ENCODE results near the gene RHOF. TPM values are rescaled to one million over a fixed set of nuclear protein-coding genes. Genes with fewer than 3 reads are reported as not detected.

Gene RHOF
- total and polyA plus RNA-seq, 2 of the 8 experiments (the other 6 are each of a cell fraction or from before 2014, with no cell fraction given), result 23.8 to 31.9 TPM

GRCh38 chr12:121816925-121817647 lies 23.6 kb upstream of the RHOF start (continued):
- TF ChIP-seq TAF1 (IDR thresholded peaks at IDR 0.05; ENCODE audit: low read depth, low read length), result no peak
- TF ChIP-seq E2F6 (IDR thresholded peaks at IDR 0.05), result no peak
- TF ChIP-seq KDM4A (IDR thresholded peaks at IDR 0.05; ENCODE audit: low read depth, low read length, severe bottlenecking), result no peak
- TF ChIP-seq JUN (IDR thresholded peaks at IDR 0.05; ENCODE audit: low read depth, low read length), result no peak
- no peak for TF ChIP-seq CTCF (IDR thresholded peaks at IDR 0.05; ENCODE audit: control extremely low read depth in 1 of 3, insufficient read depth in 1 of 3, low read depth in 1 of 3, low read length in 3 of 3)
- TF ChIP-seq PHF8 (conservative IDR thresholded peaks at IDR 0.05; ENCODE audit: low read depth, low read length), result no peak
- TF ChIP-seq YY1 (IDR thresholded peaks at IDR 0.05; ENCODE audit: low read depth, low read length), result no peak
- no peak for TF ChIP-seq SIRT6 (IDR thresholded peaks at IDR 0.05; ENCODE audit: low read length)
